Measurements from ENCODE around the gene KCNE1.
"Not testable (repeated sequence)": the region's sequence is repeated elsewhere in the genome, so short reads cannot be mapped to it uniquely, and the experiment has no call there.

Gene KCNE1

DNA sequence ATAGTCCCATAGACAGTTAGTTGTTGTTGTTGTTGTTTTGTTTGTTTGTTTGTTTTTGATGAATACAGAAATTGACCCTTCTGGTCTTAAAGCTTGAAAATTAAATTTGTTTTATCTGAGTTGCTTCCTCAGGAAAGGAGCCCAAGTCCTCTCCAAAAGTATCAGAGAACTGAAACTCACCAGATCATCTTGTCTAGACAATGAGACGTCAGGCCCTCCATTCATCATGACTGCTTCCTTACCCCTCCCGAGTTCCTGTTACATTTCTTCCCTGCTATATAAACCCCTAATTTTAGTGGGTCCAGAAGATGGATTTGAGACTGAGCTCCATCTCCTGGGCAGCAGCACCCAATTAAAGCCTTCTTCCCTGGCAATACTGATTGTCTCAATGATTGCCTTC is 105.3 kb downstream of the KCNE1 start:
- not testable (repeated sequence) for DNase-seq

DNA sequence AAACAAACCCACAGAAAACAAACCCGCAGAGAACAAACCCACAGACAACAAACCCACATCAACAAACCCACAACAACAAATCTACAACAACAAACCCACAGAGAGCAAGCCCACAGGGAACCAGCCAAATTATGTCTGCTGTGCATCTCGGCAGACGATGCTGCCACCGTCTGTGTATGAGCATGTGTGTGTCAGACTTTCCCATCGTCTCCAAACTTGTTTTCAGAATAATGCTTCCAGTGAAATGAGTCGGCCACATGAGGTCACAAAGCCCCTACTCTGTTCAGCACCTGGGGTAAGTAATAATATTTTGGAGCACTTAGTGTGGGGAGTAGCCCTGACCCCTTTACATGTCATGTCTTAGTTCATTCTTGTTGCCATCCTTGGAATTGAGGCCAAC is 105.9 kb downstream of the KCNE1 start:
- DNase-seq, result not testable (repeated sequence)

GRCh38 chr21:34405686-34406085 is 106.3 kb downstream of the KCNE1 start:
- DNase-seq, result not testable (repeated sequence)

GRCh38 chr21:34404742-34405141 is 107.3 kb downstream of the KCNE1 start:
- DNase-seq, result not testable (repeated sequence)

GRCh38 chr21:34400522-34400921 is 111.5 kb downstream of the KCNE1 start:
- not testable (repeated sequence) for DNase-seq

Data from AML-193 (cell line).